DMS79 (cell line): ENCODE measurements around the gene CR1.
"Not testable (repeated sequence)": the region's sequence is repeated elsewhere in the genome, so short reads cannot be mapped to it uniquely, and the experiment has no call there.

Experiments
- DNase-seq: peaks from one replicate; lab custom pipeline; 2025; lab: John Stamatoyannopoulos, UW

CR1 gene

DNA sequence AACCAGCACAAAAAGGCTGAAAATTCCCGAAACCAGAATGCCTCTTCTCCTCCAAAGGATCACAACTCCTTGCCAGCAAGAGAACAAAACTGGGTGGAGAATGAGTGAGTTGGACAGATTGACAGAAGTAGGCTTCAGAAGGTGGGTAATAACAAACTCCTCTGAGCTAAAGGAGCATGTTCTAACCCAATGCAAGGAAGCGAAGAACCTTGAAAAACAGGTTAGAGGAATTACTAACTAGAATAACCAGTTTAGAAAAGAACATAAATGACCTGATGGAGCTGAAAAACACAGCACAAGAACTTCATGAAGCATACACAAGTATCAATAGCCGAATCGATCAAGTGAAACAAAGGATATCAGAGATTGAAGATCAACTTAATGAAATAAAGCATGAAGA, 93.5 kb downstream of the CR1 start:
- DNase-seq = not testable (repeated sequence)

DNA sequence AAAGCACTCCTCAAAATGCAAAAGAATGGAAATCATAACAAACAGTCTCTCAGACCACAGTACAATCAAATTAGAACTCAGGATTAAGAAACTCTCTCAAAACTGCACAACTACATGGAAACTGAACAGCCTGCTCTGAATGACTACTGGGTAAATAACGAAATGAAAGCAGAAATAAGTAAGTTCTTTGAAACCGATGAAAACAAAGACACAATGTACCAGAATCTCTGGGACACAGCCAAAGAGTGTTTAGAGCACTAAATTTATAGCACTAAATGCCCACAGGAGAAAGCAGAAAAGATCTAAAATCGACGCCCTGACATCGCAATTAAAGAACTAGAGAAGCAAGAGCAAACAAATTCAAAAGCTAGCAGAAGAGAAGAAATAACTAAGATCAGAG, 95.2 kb downstream of the CR1 start:
- not testable (repeated sequence) for DNase-seq

DNA sequence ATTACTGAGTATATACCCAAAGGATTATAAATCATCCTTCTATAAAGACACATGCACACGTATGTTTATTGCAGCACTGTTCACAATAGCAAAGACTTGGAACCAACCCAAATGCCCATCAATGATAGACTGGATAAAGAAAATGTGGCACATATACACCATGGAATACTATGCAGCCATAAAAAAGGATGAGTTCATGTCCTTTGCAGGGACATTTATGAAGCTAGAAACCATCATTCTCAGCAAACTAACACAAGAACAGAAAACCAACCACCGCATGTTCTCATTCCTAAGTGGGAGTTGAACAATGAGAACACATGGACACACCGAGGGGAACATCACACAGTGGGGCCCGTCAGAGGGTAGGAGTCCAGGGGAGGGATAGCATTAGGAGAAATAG, 98.1 kb downstream of the CR1 start:
- DNase-seq = not testable (repeated sequence)

DNA sequence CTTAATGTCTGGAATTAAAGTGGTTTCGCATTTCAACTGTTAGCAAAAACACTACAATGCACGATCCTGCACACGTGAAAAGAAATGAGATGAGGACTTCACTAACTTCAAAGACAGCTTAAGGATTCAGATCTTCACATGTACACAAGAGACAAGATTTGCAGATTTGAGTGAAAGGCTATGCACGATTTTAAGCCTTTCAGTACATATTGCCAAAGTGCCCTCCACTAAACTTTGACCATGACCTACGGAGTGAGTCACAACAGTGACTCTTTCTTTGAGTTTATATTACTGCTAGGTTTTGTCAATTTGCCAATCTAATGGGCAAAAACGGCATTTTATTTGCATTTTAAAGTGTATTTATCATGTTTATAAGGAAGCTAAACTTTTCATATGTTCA, 107.8 kb downstream of the CR1 start:
- no peak for DNase-seq

DNA sequence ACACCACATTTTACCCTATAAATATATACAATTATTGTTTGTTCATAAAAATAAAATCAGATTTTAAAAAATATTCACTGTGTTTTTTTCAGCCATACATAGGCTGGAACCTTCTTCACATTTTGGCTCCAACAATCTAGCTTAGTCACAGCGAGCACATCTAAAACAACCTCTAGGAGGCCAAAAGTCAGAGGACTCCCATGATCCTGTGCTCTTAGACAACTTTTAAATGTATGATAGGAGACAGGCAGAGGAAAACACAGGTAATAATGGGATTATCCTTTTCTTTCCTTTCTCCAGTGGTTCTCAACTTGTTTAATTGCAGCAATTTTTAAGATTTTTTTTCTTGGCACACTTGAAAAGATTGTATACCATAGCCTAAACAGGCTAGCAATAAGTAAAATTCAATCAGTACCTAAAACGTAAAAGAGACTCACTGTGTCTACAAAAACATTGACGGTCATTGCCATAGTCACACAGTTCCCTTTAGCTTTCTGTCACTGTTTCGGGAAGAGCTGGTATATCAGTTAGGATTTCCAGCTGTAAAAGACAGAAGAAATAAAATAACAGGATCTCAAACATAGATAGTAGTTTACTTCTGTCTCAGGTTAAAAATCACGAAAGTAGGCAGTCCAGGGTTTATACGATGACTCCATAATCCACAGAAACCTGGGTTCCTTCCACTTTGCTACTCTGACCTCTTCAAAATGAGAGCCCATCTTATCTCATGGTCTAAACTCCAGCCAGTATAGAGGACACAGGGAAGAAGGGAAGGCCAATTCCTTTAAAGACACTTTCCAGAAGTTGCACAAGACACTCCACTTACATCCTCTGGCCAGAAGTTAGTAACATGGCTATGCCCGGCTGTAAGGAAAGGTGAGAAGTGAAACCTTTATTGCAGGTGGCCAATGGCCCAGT, 109.7 kb downstream of the CR1 start:
- DNase-seq = no peak

DNA sequence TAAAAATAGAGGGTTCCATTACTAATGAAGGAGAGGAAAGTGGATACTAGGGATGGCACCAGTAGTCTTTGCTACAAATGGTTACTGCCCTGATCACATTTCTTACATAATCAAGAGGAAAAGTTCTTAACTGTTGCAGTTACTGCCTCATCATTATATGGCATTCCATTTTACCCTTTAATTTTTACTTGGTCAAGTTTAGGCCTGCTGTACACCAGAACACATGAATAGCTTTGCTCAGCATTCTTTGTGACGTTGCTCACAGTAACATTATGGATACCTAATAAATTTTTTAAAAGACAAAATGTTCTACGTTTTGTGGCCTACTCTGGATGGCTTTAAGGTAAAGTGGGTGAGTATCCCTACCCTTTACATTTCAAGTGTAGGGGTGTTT, 110.4 kb downstream of the CR1 start:
- no peak for DNase-seq

DNA sequence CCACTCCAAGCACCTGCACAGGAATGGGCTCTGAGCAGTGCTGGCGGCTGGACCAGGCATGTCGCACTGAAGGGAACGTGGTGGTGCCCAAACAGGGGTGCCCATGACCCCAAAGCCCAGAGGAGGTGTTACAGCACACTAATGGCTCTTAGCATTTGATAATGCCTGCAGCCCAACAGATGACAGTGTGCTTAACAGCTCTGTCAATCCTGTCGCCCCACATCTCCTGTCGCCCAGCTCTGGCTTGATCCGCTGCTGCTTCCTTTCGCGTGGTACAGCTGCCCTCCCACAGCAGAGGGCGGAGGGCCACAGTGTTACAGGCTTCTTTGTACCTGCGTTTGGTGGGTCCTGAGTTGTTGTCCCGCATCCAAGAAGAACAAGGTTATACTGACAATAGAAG, 116.8 kb downstream of the CR1 start:
- DNase-seq = no peak

DNA sequence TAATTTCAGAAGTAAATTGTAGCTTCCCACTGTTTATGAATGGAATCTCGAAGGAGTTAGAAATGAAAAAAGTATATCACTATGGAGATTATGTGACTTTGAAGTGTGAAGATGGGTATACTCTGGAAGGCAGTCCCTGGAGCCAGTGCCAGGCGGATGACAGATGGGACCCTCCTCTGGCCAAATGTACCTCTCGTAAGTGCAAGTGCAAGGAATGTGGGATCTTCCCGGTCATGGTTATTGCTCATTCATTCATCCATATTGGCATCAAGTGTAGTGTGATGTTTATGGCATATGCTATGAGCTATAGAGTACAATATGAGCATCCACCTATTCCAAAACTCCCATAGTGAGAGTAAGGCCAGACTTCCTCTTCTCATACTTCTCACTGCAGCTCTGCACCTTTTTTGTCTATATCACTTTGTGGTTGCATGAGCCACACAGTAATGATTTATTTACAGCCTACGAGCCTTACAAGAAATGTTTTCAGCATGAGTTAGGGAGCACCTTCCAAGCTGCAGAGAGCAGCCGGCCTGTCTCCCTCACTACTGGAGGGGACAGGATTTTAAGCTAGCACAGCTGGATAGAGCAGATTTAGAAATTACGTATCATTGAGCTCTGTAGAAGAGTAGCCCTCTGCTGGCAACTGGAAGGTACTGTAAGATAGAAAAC, 124.0 kb downstream of the CR1 start:
- no peak for DNase-seq

DNA sequence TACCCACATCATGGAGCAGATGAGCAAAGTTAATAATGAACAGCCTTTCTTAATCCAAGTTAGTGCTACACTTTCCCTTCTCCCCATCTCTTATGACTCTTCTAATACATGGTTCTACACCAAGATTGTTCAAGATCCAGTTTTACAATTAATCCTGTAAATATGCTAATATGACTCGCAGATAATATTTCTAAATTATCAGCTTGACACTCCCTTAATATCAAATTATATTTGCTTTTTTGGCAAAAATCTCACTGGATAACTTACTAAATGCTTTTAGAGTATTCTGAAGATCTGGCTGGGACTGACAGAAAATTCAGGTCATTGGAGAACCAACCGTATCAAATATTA, 124.6 kb downstream of the CR1 start:
- DNase-seq = no peak

DNA sequence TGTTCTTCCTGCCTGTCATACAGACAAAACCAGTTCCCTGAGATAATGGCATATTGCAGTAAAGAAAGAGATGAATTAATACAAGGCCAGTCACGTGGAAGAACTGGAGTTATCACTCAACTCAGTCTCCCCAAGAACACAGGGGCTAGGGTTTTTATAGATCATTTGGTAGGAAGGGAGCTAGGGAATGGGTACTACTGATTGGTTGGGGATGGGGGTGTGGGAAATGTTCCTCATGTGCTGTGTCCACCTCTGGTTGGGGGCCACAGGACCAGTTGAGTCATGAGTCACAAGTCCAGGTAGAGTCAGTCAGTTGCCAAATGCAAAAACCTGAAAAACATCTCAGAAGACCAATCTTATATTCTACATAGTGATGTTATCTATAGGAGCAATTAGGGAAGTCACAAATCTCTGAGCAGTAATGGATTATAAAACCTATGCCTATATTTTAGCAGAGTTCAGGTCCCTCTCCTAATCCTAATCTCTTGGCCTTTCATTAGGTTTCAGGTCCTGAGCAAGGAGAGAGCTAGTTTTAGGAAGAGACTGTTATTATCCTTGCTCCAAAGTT, 129.6 kb downstream of the CR1 start:
- not testable (repeated sequence) for DNase-seq

DNA sequence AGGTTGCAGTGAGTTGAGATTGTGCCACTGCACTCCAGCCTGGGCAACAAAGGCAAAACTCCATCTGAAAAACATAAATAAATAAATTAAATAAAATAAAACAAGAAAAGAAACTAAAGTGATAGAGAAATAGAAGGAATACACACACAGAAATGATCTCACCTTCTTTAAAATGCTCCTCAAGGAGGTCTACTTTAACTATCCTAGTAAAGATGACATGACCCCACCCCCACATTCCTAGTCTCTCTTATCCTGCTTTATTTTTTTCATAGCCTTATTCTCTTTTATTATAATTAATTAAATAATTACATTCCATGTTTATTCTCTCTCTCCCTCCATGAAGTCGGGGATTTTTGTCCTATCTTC, 131.0 kb downstream of the CR1 start:
- DNase-seq = no peak

DNA sequence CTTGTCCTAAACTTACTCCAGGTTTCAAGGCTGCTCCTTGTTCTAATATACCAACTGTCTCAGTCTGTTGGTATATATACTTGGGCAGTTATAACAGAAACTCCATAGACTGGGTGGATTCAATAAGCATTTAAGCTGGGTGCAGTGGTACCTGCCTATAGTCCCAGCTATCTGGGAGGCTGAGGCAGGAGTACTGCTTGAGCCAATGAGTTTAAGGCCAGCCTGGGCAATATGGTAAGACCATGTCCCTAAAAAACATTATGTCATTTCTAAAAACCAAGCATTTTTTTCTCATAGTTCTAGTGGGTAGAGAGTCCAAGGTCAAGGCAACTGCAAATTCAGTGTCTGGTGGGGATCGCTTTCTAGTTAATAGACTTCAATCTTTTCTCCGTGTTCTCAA, 131.5 kb downstream of the CR1 start:
- DNase-seq = no peak

DNA sequence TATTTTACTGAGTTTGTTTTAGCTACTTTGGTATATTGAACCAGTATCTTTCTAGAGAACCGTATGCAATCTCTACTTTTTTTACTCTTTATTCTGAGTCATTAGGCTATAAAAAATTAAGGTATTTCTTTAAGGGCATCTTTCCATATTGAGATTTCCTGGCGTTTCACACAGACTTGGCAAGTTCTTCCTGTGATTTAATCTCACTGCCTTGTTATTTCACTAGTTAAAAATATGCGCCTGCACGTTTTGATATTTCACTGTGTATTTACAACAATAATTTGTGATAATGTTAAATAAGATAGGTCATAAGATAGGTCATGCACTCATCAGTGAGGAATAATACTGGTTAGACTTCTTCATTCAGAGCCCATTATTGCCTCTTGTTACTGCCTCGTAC, 132.8 kb downstream of the CR1 start:
- DNase-seq = no peak

DNA sequence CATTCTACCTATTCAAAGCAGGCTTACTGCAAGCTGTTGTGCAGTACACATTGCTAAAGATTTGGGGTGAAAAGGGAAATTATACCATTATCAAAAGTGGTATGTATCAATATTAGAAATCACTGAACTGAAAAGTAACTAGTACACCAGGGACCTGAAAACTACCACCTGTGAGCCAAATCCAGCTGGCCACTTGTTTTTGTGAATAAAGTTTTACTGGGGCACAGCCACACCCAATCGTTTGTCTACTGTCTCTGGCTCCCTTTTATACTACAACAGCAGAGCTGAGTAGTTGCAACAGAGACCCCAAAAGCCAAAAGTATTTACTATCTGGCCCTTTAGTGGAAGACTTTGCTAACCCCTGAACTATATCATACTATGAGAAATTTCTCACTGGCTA, 135.2 kb downstream of the CR1 start:
- DNase-seq = no peak

DNA sequence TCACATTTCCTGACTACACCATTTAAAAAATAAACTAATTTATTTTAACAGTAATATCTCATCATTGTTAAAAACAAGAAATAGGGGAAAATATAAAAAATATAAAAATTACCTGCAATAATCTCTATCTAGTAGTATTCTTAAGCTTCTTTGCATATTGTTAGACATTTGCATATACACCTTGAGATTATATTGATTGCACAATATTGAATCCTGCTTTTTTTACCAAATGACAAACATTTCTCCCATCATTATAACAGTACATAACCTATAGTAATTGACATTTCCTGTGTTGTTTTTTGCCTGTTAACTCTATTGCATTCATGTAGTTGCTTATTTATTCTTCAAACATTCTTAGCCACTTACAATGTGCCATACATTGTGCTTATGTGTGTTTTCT, 137.3 kb downstream of the CR1 start:
- DNase-seq = no peak

DNA sequence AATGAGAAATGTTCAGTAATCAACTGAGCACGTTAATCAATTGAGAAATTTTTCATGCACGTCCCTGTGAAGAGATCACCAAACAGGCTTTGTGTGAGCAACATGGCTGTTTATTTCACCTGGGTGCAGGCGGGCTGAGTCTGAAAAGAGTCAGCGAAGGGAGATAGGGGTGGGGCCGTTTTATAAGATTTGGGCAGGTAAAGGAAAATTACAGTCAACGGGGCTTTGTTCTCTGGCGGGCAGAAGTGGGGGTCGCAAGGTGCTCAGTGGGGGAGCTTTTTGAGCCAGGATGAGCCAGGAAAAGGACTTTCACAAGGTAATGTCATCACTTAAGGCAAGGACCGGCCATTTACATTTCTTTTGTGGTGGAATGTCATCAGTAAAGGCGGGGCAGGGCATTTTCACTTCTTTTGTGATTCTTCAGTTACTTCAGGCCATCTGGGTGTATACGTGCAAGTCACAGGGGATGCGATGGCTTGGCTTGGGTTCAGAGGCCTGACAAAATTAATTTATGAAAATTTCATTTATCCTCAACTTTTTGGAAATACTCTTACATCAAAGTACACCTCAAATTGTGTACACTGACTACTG, 137.8 kb downstream of the CR1 start:
- DNase-seq = not testable (repeated sequence)

DNA sequence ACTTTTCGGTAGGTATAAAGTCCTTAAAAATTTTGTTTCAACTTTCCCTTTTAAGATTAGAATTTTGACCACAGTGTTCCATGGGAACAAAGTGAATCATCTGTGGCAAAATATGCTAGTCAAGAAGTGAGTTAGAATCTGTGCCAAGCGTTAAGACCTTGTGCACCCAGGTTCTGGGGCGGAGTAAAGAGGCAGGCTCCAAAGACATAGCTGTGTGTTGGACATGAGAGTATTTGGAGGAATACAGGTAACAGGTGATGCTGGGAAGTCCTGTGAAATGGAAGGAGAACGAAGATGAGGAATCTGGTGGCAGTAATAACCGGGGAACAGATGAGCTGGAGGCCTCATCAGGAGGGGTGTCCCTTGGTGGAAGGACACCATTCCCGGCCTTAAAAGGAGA, 138.3 kb downstream of the CR1 start:
- not testable (repeated sequence) for DNase-seq

DNA sequence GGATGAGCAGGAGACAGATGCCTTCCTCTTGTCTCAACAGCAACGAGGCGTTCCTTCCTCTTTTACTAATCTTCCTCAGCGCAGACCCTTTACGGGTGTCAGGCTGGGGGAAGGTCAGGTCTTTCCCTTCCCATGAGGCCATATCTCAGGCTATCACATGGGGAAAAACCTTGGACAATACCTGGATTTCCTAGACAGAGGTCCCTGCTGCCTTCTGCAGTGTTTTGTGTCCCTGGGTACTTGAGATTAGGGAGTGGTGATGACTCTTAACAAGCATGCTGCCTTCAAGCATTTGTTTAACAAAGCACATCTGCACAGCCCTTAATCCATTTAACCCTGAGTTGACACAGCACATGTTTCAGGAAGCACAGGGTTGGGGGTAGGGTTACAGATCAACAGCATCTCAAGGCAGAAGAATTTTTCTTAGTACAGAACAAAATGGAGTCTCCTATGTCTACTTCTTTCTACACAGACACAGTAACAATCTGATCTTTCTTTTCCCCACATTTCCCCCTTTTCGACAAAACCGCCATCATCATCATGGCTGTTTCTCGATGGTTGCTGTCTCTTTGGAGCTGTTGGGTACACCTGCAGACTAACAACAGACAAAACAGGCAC, 139.7 kb downstream of the CR1 start:
- not testable (repeated sequence) for DNase-seq

DNA sequence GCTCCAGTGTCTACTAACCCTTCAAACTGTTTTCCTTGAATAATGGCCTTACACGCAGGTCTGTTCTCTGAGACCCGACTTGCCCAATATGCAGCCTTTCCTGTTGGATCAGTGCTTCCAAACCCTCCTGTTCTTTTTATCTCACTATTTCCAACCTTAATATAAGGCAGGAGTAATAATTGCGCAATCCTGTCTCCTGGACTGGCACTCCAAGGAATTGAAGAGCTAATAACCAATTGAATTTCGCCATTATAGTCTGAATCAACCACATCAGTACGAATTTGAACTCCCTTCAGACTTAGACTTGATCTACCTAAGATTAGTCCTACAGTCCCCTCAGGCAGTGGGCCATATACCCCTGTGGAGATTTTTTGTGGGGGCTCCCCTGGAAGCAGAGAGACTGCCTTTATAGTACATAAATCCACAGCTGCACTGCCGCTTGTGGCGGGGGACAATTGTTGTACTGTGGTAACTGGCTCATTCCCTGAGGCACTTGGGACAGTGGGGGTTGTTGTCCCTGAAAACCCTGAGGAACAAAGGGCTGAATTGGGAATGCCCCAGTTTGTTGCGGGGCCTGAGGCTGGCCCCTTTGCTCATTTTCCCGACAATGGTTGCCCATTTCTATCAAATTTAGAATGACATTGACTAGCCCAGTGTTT, 142.7 kb downstream of the CR1 start:
- not testable (repeated sequence) for DNase-seq

DNA sequence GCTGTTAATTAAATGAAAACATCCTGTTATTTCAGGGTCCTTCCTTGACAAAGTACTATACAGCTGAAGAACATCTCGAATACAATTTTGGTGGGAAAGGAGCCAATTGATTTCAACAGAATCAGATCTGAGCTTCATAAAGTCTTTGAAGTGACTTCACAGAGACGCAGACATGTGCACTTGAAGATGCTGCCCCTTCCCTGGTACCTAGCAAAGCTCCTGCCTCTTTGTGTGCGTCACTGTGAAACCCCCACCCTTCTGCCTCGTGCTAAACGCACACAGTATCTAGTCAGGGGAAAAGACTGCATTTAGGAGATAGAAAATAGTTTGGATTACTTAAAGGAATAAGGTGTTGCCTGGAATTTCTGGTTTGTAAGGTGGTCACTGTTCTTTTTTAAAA, 143.4 kb downstream of the CR1 start:
- not testable (repeated sequence) for DNase-seq

DNA sequence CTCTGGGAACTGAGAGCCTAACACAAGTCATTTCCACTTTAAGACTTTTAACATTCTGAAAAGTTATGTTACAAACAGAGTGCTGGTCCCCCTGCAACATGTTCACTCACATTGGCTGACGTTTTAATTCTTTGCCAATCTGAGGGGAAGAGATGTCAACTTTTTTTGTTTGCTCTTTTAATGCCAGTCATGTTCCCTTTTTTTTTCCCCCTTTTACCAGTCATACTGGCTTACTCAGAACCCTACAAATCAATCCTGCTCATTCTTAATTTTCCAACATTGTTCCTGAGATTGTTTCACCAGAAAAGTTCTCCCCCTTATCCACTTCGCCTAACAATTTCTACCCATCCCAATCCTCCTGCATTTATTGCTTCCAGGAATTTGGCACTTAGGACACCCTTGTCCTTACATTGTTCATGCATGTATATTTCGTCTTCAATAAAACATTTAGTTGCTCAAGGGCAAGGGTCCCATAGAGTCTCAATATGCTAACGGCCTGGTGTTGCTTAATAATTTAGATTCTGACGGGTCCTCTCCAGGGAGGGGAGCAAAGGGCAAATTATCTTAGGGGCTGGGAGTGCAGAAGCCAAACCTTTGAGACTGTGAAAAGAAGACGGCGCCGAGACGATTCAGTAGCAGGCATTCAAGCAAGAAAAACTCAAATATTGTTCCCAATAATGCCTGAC, 148.4 kb downstream of the CR1 start:
- DNase-seq = no peak
